Spleen (tissue), 7 donors: ENCODE data around the gene LARP4B.

ENCODE experiments used
- POLR2A ChIP-seq, 3 donors: fragments of 450-650 bp; IDR thresholded peaks; one replicate each; pipeline ENCODE4 v1.5.1; 2017; ENCODE audit warnings: antibody characterized with exemption in 3 of 3, mild to moderate bottlenecking in 1 of 3
- TF ChIP-seq, protein P1 (sequence below), 11 experiments: fragments of 200-600 bp in 7 of 11; fragments of 450-650 bp in 4 of 11; sonication (generic) in 4 of 11; IDR thresholded peaks in 8 of 11; conservative IDR thresholded peaks in 3 of 11; 1 replicate in 7 of 11; 2 replicates in 4 of 11; pipeline versions ENCODE4 v1.4.0 to v1.8.0; 2016 to 2021; ENCODE audit warnings: antibody characterized with exemption in 11 of 11, inconsistent platforms in 4 of 11, mild to moderate bottlenecking in 1 of 11
- donor health status: DM: no; HTN: no; CAD: no; lungs with moderate emphysema.
- donor health status: DM: no; HTN: no; CAD: no.
- donor health status: DM: no; HTN: no; CAD: no.

DNA sequence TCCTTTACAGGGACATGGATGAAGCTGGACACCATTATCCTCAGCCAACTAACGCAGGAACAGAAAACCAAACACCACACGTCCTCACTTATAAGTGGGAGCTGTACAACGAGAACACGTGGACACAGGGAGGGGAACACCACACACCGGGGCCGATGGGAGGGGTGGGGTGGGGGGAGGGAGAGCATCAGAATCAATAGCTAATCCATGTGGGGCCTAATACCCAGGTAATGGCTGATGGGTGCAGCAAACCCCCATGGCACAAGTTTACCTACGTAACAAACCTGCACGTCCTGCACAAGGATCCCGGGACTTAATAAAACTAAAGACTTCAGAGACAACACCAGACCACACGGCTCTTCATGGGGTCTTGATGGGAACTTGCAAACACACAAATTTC, 159.9 kb downstream of the LARP4B start:
- TF ChIP-seq, protein P1, sequence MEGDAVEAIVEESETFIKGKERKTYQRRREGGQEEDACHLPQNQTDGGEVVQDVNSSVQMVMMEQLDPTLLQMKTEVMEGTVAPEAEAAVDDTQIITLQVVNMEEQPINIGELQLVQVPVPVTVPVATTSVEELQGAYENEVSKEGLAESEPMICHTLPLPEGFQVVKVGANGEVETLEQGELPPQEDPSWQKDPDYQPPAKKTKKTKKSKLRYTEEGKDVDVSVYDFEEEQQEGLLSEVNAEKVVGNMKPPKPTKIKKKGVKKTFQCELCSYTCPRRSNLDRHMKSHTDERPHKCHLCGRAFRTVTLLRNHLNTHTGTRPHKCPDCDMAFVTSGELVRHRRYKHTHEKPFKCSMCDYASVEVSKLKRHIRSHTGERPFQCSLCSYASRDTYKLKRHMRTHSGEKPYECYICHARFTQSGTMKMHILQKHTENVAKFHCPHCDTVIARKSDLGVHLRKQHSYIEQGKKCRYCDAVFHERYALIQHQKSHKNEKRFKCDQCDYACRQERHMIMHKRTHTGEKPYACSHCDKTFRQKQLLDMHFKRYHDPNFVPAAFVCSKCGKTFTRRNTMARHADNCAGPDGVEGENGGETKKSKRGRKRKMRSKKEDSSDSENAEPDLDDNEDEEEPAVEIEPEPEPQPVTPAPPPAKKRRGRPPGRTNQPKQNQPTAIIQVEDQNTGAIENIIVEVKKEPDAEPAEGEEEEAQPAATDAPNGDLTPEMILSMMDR (IDR thresholded peaks at IDR 0.05 in 8 of 11, conservative IDR thresholded peaks at IDR 0.05 in 3 of 11): no peak
- no peak for TF ChIP-seq POLR2A (IDR thresholded peaks at IDR 0.05)
